NCI-H2029 treated with DMSO at 0.1 percent for 48 hours (cell line): ENCODE data around the gene PICK1.
"Not testable (repeated sequence)": the region's sequence is repeated elsewhere in the genome, so short reads cannot be mapped to it uniquely, and the experiment has no call there.

ENCODE experiments used
- DNase-seq: peaks from one replicate; lab custom pipeline; 2025; lab: John Stamatoyannopoulos, UW

Gene PICK1

DNA sequence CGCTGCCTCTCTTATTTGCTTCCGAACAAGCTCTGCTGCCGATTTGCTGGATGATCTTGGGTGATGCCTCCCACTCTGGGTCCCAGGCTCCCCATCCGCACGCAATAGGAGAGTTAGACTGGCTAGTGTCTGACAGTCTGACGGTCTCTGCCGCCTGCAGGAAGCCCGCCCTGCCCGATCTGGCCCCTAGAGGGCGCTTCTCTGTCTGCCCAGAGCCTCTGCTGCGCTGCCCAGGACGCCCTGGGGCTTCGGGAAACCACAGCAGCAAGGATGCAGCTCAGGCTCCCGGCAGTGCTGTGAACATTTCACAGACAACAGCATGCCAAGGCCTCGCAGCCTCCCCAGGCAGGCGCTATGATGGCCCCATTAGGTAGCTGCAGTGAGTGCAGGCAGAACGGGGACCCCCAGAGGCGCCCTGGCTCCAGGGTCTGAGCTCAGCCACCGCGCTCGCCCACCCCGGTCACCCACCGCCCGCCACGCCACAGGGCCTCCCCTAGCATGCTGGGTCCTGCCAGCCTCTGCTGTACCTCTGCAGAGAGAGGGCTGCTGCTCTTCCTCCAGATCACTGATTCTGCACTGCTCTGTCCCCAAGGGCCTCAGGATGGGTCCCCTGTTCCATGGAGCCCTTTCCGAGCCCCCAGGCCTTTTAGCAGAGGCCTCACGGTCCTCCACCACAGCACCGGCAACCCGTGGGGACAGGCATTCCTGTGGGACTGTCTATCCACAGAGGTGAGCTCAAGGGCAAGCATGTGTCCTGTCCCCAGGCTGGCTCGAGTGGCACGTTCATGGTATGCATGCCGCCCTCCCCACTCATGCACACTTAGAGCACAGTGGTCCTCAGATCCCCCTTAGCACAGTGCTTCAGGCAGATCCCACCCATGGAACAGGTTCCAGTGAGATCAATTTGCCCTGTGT is 57.5 kb downstream of the PICK1 start:
- DNase-seq: peak; percentile 7

GRCh38 chr22:38115423-38116205 is 58.4 kb downstream of the PICK1 start:
- DNase-seq: no peak

- not testable (repeated sequence) for DNase-seq
Observed at GRCh38 chr22:38117556-38117955, 60.4 kb downstream of the PICK1 start.

- no peak for DNase-seq
Observed at GRCh38 chr22:38118182-38118581, 61.0 kb downstream of the PICK1 start.

GRCh38 chr22:38118747-38119146 is 61.5 kb downstream of the PICK1 start:
- DNase-seq: not testable (repeated sequence)

GRCh38 chr22:38120359-38121110 is 63.3 kb downstream of the PICK1 start:
- no peak for DNase-seq

DNA sequence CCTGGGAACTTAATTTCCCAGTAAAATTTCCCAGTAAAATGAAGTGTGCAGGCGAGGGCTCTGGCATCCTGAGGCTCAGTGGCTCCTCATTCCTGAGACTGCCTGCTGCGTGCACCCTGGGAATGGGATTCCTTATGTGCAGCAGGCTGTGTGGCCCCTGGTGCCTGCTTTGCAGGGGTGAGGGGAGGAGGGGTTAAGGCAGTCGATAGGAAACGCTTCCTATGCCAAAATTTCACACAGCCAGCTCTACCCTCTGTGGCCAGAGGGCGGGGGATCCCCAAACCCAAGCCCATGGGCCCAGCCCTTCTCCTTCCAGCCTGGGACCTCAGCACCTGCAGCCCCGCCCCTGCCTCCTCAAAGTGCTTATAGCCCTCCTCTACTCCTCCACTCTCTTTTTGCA is 65.4 kb downstream of the PICK1 start:
- DNase-seq: no peak

DNA sequence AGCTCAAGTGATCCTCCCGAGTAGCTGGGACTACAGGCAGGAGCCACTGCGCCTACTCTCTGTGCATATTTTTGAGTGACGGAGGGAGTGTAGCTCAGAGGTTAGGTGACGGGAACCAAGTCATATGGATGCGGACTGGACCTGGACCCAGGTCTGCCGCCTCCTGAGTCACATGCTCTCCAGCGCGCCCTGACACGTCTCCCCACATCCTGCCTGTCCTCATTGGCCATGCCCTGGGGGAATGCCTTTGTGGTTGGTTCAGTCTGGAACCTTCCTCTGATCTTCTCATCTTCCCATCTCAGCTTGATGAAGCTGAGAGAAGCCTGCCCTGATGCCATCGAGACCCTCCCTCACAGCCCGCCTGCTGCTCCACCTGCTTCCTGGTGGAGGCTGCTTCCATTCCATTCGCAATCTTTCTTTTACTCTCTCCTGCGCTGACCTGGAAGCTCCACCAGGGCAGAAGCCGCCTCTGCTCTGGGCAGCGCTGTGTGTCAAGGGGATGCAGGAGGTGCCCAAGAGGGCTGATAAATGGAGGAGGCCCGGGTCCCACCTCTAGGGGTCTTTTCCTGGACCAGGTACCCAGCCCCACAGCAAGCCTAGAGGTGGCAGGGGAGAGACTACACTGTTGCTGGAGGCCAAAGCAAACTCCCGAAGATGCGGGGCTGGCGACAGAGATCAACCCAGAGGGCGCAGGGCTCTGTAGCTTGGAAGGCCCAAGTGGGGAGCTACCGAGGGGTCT is 67.2 kb downstream of the PICK1 start:
- DNase-seq: no peak

DNA sequence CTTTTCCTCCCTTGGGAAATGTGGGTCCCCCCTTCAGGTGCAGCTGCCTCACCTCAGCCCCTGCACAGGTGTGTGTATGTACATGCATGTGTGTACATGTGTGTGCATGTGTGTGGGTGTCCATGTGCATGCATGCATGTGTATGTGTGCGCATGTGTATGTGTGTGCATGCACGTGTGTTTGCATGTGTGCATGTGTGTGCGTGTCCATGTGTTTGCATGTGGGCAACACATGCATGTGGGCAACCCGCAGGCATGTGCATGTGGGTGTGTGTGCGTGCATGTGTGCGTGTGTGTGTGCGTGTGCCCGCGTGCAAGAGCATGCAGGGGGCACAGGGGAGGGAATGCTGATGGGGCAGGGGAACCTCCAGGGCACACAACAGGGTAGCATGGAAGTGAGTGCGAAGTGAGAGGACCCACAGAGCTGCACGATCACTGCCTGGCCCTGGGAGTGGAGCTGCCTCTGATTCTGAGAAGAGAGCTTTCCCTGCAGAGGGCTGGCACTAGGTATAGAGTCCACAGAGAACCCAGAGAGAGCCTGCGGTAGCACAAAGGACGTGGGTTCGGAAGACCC is 67.9 kb downstream of the PICK1 start:
- no peak for DNase-seq
